ENCODE results near the gene RFX5. TPM values are rescaled to one million over a fixed set of nuclear protein-coding genes. Genes with fewer than 3 reads are reported as not detected.

Gene RFX5
- total RNA-seq, 1 donor from 2014 or later = 64.4 TPM

DNA sequence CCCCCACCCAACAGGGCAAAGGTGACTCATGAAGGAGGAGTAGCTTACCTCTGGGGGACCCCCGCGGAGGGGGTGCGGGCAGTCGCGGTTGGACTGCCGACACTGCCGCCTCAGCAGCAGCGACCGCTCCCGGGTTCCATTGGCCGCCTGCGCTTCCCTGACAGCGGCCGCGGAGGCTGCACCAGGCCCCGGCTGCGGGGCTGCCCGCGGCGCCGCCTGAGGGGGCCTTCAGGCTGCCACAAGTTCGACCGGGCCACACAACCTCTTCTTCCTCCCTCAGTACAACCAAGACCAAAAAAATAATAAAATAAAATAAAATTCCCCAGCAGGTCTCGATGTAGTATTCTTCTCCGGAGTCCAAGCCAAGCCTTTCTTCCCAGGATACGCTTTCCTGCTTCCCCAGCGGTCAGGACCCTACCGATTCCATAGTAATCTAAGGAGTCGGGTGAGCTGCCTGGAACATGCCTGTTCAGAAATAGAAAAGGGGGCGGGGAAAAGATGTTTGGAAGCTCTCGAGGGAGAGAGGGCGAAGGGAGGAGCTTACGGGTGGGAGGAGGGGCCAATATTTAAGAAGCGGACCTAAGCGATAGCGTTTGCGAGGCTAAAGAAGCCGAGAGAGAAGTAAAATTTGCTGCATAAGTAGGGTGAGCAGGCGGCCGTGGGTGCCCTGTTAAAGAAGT is 19.7 kb downstream of the RFX5 start, which contains the start of gene PI4KB:
TSS of gene PI4KB (minus strand) at position 194 of the 680 bp plus-strand sequence. CDS start 10,935 bp downstream, outside the sequence.
- H3K27me3 Mint-ChIP-seq (ENCODE audit: unreplicated experiment) = peaks cover 13% of the 10 kb centered on the region
- peak; percentile 81 for DNase-seq
- peak within 1 kb of the TSS; percentile 99 for H3K4me3 Mint-ChIP-seq (ENCODE audit: unreplicated experiment)
- TF ChIP-seq, protein P1, sequence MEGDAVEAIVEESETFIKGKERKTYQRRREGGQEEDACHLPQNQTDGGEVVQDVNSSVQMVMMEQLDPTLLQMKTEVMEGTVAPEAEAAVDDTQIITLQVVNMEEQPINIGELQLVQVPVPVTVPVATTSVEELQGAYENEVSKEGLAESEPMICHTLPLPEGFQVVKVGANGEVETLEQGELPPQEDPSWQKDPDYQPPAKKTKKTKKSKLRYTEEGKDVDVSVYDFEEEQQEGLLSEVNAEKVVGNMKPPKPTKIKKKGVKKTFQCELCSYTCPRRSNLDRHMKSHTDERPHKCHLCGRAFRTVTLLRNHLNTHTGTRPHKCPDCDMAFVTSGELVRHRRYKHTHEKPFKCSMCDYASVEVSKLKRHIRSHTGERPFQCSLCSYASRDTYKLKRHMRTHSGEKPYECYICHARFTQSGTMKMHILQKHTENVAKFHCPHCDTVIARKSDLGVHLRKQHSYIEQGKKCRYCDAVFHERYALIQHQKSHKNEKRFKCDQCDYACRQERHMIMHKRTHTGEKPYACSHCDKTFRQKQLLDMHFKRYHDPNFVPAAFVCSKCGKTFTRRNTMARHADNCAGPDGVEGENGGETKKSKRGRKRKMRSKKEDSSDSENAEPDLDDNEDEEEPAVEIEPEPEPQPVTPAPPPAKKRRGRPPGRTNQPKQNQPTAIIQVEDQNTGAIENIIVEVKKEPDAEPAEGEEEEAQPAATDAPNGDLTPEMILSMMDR (IDR thresholded peaks at IDR 0.05; ENCODE audit: partially characterized antibody, unreplicated experiment) = no peak
- peak within 1 kb of the TSS; percentile 96 for H3K27ac Mint-ChIP-seq (ENCODE audit: unreplicated experiment)
- peaks cover 25% of the 10 kb centered on the region for H3K4me1 Mint-ChIP-seq (ENCODE audit: low read depth, unreplicated experiment)
- no peaks in the 10 kb centered on the region for H3K36me3 Mint-ChIP-seq (ENCODE audit: unreplicated experiment)
- peaks cover 5% of the 10 kb centered on the region for H3K9me3 Mint-ChIP-seq (ENCODE audit: unreplicated experiment)

DNA sequence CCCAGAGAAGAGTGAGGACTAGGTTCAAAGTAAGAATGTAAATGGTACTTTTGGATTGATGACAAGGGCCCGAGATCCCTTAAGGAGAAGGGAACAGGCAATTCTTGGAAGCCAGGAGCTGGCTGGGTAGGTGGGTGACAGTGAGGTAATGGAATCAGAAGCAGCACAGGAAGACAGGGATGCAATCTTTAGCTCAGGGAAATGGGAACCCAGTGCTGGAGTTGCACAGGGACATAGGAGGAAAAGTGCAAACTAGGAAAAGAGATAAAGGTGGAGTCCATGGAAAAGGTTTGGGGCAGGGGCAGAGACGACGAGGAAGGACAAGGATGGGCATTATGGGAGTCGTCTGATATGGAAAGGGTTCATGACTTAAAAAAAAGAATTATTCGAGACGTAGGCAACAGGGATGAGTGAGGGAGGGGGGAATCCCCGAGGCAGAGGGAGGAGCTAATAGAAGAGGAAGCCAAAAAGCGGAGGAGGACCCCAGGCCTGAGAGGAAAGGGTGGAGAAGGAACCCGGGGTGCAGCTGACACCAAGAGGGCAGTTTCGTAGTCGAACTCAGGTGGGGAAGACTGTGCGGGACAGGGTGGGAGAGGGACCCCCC is 20.3 kb downstream of the RFX5 start:
- Mint-ChIP-seq H3K27ac (ENCODE audit: unreplicated experiment) (peak overlapping the region; percentile 96), H3K9me3 (ENCODE audit: unreplicated experiment) (peaks cover 5% of the 10 kb centered on the region), H3K36me3 (ENCODE audit: unreplicated experiment) (no peaks in the 10 kb centered on the region), H3K27me3 (ENCODE audit: unreplicated experiment) (peaks cover 13% of the 10 kb centered on the region), H3K4me1 (ENCODE audit: low read depth, unreplicated experiment) (peaks cover 30% of the 10 kb centered on the region), H3K4me3 (ENCODE audit: unreplicated experiment) (peak overlapping the region; percentile 99)
- TF ChIP-seq, protein P1 (IDR thresholded peaks at IDR 0.05; ENCODE audit: partially characterized antibody, unreplicated experiment) = no peak
- peak; percentile 26 for DNase-seq

DNA sequence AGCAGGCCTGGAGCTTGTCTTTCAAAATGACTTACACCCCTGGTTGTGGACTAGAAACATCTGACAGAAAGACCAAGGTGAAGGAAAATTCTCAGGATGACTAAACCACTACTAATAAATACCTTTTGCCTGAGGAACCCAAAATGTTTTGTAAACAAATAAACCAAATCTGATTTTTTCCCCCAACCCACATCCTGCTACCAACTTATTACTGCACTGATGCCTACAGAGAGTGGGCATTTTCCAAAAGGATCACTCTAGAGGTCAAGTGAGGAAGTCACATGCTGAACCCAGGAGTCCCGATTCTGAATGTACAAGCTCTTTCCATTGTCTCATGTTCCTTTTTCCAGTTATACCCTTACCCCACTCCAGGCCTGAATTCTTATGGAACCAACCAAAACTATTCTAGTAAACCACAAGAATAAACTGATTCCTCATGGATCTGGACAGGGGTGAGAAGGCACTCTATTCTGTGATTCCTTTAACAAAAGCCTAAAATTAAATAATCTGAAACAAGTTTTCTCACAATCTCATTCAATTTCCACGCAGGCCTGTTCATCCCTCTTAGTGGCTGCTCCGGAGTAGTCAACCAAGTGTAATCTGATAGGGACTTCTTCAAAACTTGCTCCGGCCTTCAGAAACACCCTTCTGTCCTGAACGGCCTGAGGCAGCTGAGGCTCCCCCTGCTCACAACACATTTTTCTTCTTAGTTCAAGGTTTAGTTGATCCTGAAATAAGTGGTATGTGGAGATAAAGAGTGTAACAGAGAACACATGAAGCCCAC is 21.2 kb downstream of the RFX5 start:
- TF ChIP-seq, protein P1 (IDR thresholded peaks at IDR 0.05; ENCODE audit: partially characterized antibody, unreplicated experiment) = no peak
- DNase-seq = no peak
- peak overlapping the region; percentile 96 for H3K27ac Mint-ChIP-seq (ENCODE audit: unreplicated experiment)
- peaks cover 5% of the 10 kb centered on the region for H3K9me3 Mint-ChIP-seq (ENCODE audit: unreplicated experiment)
- H3K4me3 Mint-ChIP-seq (ENCODE audit: unreplicated experiment) = peak overlapping the region; percentile 99
- H3K4me1 Mint-ChIP-seq (ENCODE audit: low read depth, unreplicated experiment) = peaks cover 30% of the 10 kb centered on the region
- peaks cover 13% of the 10 kb centered on the region for H3K27me3 Mint-ChIP-seq (ENCODE audit: unreplicated experiment)
- no peaks in the 10 kb centered on the region for H3K36me3 Mint-ChIP-seq (ENCODE audit: unreplicated experiment)

DNA sequence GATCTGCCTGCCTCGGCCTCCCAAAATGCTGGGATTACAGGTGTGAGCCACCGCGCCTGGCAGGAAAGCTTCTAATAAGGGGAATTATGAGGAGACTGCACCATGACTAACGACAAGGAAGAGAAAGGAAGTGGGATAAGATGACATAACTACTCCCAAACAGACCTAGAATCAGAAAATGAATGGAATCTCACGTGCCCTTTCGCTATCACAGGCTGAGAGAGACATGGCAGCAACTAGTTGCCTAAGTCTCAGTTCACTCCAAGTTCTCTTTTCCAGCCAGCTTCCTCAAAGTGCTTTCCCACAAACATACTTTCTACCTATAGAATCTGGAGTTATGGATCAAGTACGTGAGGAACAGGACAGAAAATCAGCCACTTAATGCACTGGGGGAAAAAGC is 21.8 kb downstream of the RFX5 start:
- Mint-ChIP-seq H3K27me3 (ENCODE audit: unreplicated experiment) (peaks cover 13% of the 10 kb centered on the region), H3K4me3 (ENCODE audit: unreplicated experiment) (peak overlapping the region; percentile 20), H3K9me3 (ENCODE audit: unreplicated experiment) (peaks cover 5% of the 10 kb centered on the region), H3K27ac (ENCODE audit: unreplicated experiment) (no peak overlapping the region), H3K36me3 (ENCODE audit: unreplicated experiment) (no peaks in the 10 kb centered on the region), H3K4me1 (ENCODE audit: low read depth, unreplicated experiment) (peaks cover 32% of the 10 kb centered on the region)
- TF ChIP-seq, protein P1 (IDR thresholded peaks at IDR 0.05; ENCODE audit: partially characterized antibody, unreplicated experiment) = no peak
- DNase-seq = no peak

All from glutamatergic neuron (in vitro differentiated cells).